ENCODE measurements around the gene IFT172. TPM values are rescaled to one million over a fixed set of nuclear protein-coding genes. Genes with fewer than 3 reads are reported as not detected.

Gene IFT172
- total RNA-seq, 4 donors from 2014 or later = 30.9 to 56.8 (median 43.7) TPM

DNA sequence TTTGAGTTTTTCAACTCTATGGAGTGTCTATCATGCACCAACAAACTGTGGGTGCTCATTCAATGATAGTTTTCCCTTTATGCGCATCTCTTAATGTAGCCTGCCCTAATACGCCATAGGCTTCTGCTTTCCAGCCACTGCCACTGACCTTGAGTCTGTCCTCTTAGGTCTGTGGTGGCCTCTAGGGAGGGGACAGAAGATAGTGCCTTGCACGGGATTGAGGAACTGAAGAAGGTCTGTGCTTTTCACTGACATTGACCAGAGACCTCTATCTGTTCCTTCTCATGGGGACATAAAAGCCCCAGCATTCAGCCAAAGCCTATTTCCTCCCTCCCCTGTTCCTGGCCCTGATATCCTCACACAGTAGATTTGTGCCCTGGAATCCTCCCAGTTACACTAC lies 9.4 kb upstream of the IFT172 start:
- TF ChIP-seq, protein P1, sequence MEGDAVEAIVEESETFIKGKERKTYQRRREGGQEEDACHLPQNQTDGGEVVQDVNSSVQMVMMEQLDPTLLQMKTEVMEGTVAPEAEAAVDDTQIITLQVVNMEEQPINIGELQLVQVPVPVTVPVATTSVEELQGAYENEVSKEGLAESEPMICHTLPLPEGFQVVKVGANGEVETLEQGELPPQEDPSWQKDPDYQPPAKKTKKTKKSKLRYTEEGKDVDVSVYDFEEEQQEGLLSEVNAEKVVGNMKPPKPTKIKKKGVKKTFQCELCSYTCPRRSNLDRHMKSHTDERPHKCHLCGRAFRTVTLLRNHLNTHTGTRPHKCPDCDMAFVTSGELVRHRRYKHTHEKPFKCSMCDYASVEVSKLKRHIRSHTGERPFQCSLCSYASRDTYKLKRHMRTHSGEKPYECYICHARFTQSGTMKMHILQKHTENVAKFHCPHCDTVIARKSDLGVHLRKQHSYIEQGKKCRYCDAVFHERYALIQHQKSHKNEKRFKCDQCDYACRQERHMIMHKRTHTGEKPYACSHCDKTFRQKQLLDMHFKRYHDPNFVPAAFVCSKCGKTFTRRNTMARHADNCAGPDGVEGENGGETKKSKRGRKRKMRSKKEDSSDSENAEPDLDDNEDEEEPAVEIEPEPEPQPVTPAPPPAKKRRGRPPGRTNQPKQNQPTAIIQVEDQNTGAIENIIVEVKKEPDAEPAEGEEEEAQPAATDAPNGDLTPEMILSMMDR (IDR thresholded peaks at IDR 0.05) = no peak
- TF ChIP-seq POLR2A (IDR thresholded peaks at IDR 0.05) = no peak
- Histone ChIP-seq H3K27ac (no peak overlapping the region), H3K4me3 (replicated peaks in 1 of 3) (no peak overlapping the region), H3K36me3 (no peaks in the 10 kb centered on the region), H3K9me3 (no peaks in the 10 kb centered on the region), H3K4me1 (peaks cover 0 to 5% of the 10 kb centered on the region in 2 donors), H3K27me3 (no peaks in the 10 kb centered on the region)
- intact Hi-C loops (cut with DNase I) = loop anchor here (10.0 kb wide), 2 partner anchors 64 to 166 kb away; partner anchors contain the start of genes SLC4A1AP and SUPT7L
- no peak for DNase-seq
- 86 to 91% methylated on average over 3 of the region's 3 CpGs for WGBS, 2 donors

DNA sequence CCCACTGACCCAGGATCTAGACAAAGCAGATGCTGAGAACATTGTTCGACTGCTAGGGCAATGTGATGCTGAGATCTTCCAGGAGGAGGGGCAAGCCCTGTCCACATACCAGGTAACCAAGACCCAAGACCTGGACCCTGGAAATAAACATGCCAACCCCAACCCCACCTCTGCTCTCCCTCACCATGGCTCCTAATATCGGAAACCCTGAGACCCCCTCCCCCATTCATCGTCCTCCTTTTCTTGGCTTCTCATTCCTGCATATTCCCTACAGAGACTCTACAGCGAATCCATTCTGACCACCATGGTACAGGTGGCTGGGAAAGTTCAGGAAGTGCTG lies 7.7 kb upstream of the IFT172 start:
- WGBS, 2 donors = 73 to 79% methylated on average over 4 of the region's 4 CpGs
- TF ChIP-seq, protein P1 (IDR thresholded peaks at IDR 0.05) = no peak
- no peak for TF ChIP-seq POLR2A (IDR thresholded peaks at IDR 0.05)
- H3K4me3 ChIP-seq (replicated peaks in 1 of 3) = no peak overlapping the region
- H3K9me3 ChIP-seq = no peaks in the 10 kb centered on the region
- peaks cover 0 to 5% of the 10 kb centered on the region in 2 donors for H3K4me1 ChIP-seq
- DNase-seq = no peak
- no peak overlapping the region for H3K27ac ChIP-seq
- no peaks in the 10 kb centered on the region for H3K36me3 ChIP-seq
- intact Hi-C loops (cut with DNase I) = loop anchor here (10.0 kb wide), 2 partner anchors 62 to 168 kb away; partner anchors contain the start of genes SLC4A1AP and SUPT7L
- H3K27me3 ChIP-seq = no peaks in the 10 kb centered on the region

DNA sequence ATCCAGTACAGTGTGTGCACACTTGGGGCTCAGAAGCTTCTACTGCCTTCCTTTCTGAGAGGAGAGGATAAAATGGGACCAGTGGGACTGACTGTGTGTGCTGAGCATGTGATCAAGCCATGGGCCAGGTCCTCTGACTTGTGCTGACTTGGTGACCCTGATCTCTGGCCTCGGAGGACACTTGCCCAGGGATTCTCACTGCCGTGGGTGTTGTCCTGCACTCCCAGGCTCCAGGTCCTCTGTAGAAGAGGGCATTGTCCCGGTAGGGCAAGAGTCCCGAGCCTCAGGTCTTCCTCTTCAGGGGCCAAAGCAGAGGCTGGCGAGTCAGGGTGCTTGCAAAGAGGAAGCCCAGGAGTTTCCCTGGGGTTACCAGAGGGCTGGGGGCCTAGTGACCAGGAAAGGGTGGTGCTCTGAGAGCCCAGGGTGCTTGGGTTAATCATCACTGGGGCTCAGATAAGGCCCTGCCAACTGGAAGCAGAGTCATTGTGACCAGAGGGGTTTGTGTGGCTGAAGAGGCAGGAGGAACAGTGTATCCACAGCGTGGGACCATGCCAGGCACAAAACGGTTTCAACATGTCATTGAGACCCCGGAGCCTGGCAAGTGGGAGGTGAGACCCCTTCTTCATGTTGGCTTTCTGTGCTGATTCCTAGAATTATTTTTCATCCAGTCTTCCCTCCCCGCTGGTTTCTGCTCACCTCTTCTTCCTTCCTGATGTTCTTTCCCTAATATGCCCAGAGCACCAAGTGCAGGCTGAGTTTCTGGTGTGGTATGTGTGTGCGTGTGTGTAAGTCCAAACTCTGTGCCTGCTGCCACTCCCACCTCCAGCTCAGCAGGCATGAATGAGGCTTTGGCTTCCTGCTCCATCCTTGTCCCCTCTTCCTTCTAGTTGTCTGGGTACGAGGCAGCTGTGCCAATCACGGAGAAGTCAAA lies 7.1 kb upstream of the IFT172 start, which contains the start of gene GCKR:
GCKR (plus strand) TSS at position 483 of the 931 bp plus-strand sequence; CDS start at position 549, 66 bp downstream.
- 84 to 86% methylated on average over 12 of the region's 12 CpGs for WGBS, 2 donors
- Histone ChIP-seq H3K36me3 (no peaks in the 10 kb centered on the region), H3K9me3 (no peaks in the 10 kb centered on the region), H3K27me3 (no peaks in the 10 kb centered on the region), H3K4me3 (replicated peaks in 1 of 3) (no peak within 1 kb of the TSS), H3K4me1 (peaks cover 0 to 5% of the 10 kb centered on the region in 2 donors), H3K27ac (no peak within 1 kb of the TSS)
- TF ChIP-seq, protein P1 (IDR thresholded peaks at IDR 0.05) = no peak
- TF ChIP-seq POLR2A (IDR thresholded peaks at IDR 0.05) = no peak
- intact Hi-C loops (cut with DNase I) = loop anchor here (10.0 kb wide), 2 partner anchors 62 to 168 kb away; partner anchors contain the start of genes SLC4A1AP and SUPT7L
- no peak for DNase-seq

DNA sequence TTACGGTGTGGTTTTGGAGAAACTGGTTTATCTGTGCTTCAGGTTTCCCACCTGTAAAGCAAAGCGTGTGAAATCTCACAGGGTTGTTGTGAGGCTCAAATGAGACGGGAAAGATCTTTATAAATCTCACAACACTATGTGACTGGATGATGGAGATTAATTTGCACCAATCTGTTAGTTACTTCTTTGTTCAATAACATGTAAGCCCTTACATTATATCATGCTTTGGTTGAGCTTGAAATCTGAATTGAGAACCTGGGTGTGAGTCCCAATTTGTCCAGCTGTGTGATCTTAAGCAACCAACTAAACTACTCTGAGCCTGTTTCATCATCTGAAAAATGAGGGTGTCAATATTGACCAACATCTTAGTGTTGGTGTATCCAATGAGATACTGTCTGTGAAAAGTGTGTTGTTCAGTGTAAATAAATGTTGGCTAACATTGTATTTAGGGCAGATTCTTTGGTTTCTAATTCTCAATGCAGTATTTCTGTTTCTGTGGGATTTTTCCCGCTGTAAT lies 6.4 kb upstream of the IFT172 start:
- intact Hi-C loops (cut with DNase I) = loop anchor here (10.0 kb wide), 2 partner anchors 61 to 169 kb away; partner anchors contain the start of genes SLC4A1AP and SUPT7L
- Histone ChIP-seq H3K9me3 (no peaks in the 10 kb centered on the region), H3K27me3 (no peaks in the 10 kb centered on the region), H3K4me3 (replicated peaks in 1 of 3) (no peak overlapping the region), H3K27ac (no peak overlapping the region), H3K4me1 (peaks cover 0 to 5% of the 10 kb centered on the region in 2 donors), H3K36me3 (no peaks in the 10 kb centered on the region)
- TF ChIP-seq, protein P1 (IDR thresholded peaks at IDR 0.05) = no peak
- TF ChIP-seq POLR2A (IDR thresholded peaks at IDR 0.05) = no peak
- 56 to 66% methylated on average over 4 of the region's 4 CpGs for WGBS, 2 donors
- DNase-seq = no peak

Measured in thyroid gland (tissue), 4 donors.